NCI-H2196 treated with DMSO at 0.1 percent for 48 hours (cell line): Measurements from ENCODE around the gene STRADA.

Experiments
- DNase-seq: peaks from one replicate; lab custom pipeline; 2025; ENCODE audit not compliant: unreplicated experiment; lab: John Stamatoyannopoulos, UW

Gene STRADA

DNA sequence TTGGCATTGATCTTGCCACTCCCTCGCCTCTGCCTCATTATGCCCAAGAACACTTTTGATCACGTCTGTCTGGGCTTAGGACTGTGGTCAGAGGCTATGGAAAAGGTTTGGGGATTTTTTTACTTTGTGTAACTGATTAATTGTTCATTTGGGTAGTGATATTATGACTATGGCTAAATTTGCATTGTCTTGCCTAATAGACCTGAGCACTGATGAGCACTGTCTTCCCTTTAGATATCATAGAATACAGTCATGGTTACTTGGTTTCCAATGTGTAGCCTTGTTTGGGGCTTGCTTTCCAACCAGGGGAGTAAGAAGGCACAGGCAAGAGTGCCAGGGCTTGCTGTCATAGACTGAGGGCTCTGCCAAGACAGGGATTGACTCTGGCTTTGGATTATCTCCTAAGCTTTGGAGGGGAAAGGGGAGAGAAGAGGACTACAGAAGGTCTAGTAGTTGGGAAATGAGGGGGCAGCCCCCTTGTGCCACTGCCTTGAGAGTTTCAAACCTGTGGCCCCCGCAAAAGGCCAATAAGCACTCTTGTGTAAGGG is 55.4 kb downstream of the STRADA start:
- DNase-seq: no peak

DNA sequence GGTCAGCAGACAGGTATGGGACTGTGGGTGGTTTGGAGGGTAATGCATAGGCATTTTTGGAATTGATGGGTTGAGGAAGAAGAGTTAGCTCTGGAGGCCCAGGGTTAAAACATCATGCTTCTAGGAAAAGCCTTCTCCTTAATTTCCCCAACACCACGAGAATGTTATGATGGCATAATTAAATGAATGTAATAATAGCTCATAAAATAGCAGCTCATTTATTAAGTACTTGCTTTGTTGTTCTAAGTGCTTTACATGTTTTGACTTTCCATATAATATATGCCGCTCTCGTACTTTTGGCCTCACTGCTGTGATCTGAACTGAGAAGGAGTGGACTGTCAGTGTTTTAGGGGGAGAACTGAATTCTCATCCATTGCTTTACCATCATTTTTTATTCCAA is 56.0 kb downstream of the STRADA start:
- no peak for DNase-seq

DNA sequence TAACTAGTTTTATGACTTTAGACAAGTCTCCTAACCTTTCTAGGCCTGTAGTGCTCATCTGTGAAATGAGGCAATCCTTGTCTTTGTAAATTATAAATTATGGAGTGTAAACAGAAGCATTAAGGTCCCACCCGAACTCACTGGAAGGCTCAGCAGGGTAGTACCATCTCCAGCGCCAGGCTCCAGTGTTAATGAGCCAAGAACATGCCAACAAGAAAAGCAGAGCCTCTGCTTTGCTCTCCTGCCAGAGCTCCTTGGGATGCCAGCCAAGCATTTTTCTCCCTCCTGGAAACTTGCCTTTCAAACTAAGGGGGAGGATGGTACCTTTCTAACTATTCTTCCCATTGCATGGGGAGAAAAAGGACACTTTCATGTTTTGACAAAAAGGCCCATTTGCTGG is 56.6 kb downstream of the STRADA start:
- DNase-seq: no peak

DNA sequence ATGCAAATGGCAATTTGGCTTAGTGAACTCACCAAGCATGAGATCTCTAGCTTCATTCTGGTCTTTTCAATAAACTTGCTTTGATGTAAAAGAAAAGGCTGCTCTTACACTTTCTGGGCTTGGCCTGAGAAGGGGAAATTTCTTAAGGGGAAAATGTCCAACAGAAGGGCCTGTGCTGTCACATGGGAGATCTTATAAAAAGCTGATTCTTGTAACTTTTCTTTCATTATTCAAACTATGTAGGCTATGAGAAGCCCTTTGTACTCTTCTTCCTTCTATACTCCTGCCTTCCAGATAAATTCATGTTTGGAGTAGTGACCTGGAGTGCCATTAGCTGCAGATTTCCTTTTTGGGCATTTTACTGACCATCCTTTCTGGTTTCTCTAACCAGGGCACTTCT is 58.6 kb downstream of the STRADA start:
- no peak for DNase-seq

DNA sequence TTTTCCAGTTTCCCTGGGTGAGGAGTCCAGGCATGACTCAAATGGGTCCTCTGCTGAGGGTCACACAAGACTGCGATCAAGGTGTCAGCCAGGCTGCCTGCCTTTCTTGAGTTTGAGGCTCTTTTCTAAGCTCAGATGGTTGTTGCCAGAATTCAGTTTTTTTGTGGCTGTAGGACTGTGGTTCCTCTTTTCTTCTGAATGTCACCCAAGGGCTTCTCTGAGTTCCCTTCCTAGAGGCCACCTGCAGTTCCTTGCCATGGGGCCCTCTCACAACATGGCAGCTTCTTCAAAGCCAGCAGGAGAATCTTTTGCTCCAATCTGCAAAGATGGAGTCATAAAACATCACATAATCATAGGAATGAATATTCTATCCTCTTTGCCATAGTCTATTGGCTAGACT is 59.2 kb downstream of the STRADA start:
- DNase-seq: no peak

DNA sequence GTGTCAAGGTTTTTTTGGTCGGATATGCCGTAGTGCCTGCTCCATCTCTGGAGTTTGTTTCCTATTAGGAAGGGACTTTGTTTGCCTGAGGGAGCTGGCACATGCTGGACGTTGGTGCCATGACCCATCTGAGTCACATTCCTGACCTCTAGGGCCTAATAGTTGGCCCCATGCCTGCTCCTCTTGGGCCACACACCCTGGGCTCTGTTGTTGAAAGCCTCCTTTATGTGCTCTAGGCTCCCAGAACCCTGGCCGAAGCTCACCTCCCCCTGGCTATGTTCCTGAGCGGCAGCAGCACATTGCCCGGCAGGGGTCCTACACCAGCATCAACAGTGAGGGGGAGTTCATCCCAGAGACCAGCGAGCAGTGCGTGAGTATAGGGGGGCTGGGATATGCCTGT is 60.1 kb downstream of the STRADA start:
- no peak for DNase-seq

DNA sequence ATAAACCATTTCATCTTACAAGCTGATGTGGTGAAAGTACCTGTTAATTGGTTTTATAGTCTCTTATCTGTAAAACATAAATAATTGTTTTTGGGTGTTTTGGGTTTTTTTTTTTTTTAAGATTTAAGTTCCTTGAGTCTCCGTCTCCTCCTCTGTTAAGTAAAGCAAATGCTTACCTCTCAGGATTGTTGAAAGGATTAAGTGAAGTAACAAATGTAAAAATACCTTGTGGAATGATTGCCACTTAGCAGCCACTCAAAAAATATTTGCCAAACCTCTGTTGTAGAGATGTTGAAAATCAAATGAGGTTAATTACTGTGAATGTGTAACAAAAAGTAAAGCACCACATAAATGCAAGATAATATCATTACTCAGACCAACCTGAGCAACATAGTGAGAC is 60.9 kb downstream of the STRADA start:
- DNase-seq: no peak

DNA sequence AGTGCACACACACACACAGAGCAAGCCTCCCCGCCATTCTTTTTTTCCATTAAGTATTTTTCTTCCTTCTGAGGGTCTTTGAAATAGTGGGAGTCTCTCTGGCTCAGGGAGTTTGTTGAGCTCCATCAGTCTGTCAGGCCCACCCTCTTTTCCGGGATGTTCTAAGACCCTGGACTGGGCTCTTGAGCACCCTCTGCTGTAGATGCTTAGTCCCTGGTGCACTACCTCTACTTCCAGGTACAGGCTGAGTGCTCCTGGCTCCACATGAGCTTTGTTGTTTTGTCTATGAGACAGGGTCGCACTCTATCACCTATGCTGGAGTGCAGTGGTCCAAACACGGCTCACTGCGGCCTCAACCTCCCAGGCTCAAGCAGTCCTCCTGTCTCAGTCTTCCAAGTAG is 62.4 kb downstream of the STRADA start:
- no peak for DNase-seq

DNA sequence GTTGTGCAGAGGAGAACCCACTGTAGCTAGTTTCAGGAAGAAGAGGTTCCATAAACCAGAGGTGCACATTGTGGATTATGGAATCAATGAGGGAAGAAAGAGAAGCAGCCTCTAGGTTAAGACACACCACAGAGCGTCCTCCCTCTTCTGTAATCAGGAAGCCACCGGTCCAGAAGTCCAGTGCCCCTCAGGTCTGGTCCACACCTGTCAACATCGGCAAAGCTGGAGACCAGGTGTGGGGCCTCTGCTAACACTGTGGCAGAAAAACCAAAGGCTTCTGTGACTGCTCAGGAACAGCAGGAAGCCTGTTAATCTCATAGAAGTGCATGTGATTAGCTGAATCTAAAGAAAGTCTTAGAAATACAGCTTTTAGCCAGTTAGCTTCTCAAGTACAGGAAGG is 65.0 kb downstream of the STRADA start:
- no peak for DNase-seq

DNA sequence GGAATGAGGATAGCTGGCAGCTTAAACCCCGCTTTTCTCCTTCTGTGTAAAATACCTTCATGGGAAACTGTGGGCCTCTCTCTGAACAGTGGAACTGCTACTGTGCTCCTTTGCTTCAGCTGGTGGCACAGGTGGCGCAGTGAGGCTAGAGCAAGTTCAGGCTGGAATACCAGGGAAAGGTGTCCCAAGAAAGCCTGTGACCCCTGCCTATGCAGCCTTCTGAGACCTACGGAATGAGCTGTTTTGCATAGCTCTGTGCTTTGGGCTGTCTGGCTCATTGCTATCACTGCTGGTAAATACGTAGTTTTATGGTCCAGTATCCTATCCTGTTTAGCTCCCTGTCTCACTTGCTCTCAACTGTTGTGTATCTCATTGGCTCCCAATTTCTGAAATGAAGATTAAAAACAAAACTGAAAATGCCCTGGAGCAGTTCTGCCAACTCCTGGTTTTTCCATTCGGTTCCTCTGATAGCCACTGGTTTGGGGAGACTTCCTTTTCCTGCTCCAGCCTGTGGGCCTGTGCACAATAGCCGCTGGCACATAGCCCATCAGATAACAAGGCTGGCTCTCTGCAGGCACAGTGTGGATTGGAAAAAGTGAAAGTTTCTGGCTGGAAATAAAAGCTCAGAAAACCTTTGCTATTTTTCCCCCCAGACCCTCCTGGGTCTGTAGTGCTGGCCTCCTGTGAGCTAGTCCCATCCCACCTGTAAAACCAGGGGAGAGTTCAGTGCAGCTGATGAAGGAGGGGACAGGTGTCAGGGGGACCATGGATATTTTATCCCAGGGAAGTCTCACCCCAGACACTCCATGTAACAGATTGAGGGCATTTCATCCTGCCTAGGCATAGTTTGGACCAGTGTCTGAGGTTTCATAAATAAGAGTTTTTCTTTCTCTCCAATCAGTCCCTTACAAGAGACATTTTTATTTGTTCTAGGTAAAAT is 65.7 kb downstream of the STRADA start:
- peak; percentile 82 for DNase-seq

DNA sequence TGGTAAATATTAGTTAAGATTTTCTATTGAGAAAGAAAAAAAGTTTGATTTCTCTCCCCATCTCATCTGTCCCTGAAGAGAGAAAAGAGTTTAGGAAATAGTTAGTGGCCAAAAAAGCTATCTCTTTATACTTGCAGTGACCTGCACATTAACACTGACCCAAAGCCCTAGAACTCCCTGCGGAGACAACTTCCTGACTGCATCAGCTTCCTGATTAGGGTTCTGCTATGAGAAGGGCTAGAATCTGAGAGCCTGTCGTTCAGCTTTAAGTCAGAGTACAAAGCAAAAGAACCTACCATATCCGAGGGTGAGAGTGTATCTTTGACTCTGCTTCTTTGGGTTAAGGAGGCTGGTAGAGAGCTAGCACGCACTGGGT is 66.4 kb downstream of the STRADA start:
- no peak for DNase-seq

DNA sequence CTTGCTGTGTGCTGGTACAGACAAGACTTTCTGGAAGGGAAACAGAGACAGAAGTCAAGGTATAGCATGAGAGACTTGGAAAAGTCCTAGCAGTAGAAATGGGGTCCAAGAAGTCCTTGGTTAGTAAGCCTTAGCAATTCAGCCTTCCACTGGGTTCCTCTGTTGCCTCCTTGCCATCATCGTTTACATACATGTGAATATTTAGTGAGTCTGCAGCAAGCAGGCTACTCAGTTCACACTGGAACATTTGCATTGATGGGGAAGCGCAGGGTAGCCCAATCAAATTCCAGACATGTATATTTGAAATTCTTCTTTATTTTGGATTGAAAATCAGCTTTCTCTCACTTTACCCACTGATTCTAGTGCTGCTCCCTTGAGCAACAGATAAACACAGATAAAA is 68.7 kb downstream of the STRADA start:
- no peak for DNase-seq

DNA sequence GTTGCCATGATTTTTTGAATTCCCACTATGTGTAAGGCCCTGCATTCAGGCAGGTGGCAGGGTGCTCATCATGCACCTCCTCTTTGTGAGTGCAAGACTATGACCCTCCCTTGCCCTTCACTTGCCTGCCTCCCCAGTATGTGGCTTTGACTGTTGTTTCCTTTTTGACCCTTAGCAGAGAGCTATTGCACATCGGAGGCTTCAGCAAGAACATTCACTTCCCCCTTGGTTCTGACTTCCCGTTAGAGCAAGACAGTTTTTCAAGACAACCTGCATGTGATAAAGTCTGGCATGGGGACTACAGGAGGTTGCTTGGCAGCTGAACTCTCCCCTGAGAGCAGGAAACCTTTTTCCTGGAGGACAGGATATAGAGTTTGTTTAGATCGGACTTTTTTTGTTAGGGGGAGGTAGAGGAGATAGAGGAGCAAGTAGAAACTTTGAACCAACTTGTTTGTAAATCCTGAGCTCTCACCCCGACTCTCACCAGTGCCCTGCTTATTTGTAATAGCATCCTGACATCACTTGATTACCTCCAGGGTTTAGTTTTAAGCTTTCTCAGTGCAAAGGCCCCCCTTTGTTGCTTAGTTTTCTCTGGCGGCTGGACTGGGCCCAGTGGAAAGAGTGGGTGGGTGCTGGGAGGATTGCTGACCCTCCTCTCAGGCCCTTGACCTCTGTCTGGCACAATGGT is 75.9 kb downstream of the STRADA start:
- DNase-seq: no peak

DNA sequence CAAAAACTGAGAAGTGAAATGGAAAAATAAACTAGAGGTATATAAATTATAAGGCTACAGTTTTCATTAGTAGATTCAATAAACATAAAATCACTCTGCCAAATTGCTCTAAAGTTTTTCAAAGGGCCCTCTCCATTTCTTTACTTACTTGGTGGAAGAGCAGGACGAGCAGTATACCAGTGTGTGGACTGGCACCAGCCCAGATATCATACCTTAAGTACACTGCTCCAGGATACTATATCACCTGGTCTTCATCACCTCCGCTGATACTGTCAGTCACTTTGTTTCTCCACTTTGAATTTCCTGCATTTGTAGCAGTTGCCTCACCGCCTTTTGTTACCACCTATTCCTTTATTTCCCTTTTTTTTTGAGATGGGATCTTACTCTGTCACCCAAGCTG is 81.7 kb downstream of the STRADA start:
- no peak for DNase-seq

DNA sequence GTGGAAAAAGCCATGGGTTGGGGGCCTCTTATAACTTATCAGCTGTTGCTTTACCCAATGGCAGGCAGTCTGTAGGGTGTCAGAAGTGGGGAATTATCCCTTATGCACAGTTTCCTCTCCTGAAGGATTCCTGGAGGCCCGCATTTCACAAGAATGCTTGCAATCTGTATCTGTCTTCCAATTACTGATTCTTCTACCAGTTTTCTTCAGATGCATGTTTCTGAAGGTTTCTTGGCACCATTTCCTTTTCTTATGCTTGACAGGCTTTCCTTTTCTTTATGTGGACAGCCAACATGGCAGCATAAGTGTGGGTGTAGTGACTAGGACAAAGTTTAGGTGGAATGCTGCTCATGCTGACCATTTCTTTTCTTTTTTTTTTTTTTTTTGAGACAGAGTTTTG is 83.2 kb downstream of the STRADA start:
- DNase-seq: no peak

DNA sequence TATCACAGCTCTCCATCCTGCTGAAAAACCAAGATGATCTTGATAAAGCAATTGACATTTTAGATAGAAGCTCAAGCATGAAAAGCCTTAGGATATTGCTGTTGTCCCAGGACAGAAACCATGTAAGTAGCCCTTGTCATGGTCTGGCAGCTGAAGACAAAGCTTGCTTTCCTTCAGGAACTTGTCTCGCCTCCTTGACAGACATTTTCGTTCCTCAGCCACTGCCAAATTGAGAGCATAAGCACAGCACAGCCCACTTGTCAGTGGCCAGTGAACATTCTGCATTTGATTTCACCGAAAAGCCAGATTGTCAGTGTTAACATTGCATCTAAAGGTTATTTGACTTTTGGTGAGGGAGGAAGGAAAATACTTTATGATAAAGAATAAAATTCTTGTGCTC is 83.8 kb downstream of the STRADA start:
- no peak for DNase-seq

DNA sequence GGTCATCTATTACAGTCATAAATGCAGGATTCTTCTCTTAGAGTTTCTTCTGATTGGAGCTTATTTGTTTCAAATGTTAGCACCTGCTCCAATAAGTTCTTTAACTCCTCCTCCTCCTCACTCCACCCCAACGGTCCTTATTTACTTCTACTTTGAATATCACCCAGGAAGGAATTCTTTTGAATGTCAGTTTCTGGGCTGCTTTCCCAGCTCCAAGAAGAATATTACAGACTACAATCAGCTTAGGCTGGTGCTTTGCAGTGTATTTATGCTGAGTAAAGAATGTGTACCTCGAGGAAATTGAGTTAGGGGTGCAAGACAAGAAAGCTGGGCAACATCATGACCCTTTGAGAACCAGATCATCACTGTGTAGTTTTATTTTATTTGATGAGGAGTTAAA is 88.5 kb downstream of the STRADA start:
- DNase-seq: no peak
